NCI-H345 treated with DMSO at 0.1 percent for 48 hours (cell line): ENCODE results near the gene EXOC4.

ENCODE experiments used
- DNase-seq: peaks from one replicate; lab custom pipeline; 2025; ENCODE audit not compliant: unreplicated experiment; lab: John Stamatoyannopoulos, UW

Gene EXOC4

DNA sequence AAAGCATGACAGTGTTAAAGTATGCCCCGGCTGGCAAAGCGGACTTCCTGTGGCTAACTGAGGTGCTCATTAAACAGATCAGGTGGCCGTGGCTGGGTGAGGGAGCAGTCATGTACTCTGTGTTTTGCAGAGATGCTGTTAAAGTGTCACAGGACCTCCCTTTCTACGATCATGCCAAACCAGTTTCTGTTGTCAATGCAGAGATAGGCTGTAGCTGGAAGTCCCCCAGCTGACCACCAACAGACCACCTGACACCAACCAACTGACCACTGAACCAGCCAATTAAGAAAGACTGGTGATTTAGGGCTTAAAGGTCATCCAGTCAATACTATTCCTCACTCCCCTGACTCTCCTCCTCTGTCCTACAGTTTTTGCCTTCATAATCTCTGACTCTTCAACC lies 443.2 kb downstream of the EXOC4 start:
- DNase-seq, result no peak

DNA sequence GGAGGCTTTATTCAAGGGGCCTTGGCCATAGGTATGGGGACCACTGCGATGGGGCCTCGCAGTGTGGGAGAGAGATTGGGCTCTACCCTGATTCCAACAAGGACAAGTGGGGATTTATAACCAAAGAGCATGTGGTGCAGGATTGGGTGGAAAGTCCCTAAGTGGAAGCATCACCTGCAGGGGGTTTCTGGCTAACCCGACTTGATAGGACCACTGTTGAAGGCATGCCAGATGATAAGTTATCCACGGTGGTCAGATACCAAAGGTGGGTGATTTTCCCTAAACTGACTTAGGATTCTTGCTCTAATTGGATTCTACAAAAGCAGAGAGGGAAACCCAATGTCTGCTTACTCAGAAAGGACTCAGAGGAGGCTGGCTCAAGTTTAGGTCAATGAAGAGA lies 444.7 kb downstream of the EXOC4 start:
- DNase-seq, result no peak

DNA sequence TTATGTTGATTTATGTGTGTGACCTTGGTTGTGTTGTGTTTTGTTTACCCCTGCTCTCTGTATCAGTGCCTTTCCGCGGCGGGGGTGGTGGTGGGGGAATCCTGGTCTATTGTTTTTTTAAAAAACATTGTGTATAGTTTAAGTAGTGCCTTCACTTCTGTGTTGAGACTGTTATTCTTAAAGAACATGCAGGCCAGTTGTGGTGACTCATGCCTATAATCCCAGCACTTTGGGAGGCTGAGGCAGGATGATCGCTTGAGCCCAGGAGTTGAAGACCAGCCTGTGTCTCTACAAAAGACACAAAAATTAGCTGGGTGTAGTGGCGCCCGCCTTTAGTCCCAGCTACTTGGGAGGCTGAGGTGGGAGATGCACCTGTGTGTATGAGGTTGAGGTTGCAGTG lies 445.2 kb downstream of the EXOC4 start:
- no peak for DNase-seq

DNA sequence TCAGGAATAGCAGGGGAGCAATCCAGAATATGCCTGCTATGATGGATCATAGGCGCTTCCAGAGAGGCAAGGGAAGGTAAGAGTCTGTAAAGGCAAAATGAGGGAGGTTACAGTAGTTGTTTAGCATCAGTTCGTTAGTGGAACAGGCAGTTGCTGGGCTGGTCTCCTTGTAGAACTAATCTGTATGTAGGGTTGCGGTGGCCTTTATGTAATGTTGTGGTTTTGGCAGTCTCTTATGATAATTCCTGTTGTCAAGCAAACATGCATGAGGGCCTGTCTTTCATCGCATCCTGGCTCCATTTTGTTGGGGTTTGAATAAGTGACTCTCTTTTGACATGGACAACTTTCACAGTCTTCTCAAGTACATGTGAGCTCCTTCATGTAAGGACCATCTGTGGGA lies 446.5 kb downstream of the EXOC4 start:
- DNase-seq, result no peak

DNA sequence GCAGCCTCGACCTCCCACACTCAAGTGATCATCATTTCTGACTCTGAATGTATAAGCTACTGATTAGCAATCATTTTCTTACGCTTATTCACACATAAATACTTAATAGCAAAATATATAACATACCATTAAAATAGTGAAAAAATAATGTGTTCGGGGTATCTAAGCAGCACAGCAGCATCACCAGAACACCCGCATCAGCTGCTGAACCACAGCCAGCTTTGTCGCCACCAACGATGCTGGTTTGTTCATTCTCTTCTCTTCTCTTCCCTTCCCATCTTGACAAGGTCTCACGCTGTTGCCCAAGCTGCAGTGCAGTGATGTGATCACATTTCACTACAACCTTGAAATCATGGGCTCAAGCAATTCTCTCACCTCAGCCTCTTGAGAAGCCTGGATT lies 449.2 kb downstream of the EXOC4 start:
- no peak for DNase-seq

DNA sequence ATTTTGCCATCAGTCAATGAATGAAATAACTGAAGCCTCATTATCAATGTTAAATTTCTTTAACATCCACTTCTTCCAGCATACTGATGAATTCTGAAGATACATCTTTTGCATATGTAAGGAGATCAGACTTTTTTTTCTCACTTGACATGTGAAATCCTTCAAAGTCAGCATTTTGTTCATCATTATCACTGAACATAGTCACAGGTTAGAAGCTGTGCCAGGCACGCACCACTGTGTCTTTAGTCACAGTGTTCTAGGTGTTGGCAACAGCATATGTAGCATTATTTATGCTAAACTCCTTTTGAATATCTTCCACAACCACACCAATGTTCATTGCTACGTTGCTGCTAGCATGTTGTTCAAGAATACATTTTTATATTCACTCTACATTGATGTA lies 450.1 kb downstream of the EXOC4 start:
- no peak for DNase-seq

DNA sequence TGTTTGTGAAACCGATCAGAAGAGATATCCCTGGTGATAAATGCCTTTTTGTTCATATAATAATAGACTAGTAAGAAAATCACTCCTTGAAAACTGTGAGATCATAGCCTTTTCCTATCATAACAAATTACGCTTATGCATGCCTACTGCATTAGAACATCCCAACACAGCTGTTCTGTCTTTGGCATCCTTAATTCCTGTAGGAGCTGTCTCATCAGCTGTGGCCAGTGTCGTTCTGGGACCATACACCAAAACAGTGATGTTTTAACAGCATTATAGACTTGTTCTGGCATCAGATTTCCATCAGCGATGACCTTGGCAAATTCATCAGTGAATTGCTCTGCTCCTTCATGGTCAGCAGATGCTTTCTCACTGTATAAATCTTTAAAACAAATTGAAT lies 450.7 kb downstream of the EXOC4 start:
- DNase-seq, result no peak

DNA sequence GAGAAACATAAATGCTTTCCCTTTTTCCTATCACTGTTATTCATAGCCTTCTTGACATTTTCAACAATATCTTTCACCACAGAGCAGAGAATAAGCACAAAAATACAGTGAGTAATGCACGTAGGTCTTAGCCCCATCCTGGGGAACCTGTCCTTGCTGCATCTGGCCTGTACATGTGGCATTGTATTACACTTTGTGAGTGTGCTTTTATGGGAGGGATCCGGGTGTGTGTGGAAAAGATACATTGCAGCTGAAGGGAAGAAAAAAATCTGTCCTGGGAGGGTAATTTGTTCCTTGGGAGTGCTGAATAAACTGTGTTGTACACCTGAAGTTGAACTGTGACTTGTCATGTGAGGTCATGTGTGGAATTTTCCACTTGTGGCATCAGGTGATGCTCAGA lies 451.6 kb downstream of the EXOC4 start:
- no peak for DNase-seq

DNA sequence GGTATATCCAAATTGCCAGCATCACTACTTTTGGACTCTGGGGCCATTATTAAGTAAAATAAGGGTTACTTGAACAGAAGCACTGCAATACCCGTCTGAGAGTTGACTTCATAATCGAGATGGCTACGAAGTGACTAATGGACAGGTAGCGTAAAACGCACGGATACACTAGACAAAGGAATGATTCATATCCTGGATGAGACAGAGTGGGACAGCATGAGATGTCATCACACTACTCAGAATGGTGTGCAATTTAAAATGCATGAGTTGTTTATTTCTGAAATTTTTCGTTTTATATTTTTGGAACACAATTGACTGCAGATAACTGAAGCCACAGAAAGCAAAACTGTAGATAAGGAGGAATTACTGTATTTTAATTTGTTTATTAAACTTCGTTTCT lies 452.7 kb downstream of the EXOC4 start:
- no peak for DNase-seq

DNA sequence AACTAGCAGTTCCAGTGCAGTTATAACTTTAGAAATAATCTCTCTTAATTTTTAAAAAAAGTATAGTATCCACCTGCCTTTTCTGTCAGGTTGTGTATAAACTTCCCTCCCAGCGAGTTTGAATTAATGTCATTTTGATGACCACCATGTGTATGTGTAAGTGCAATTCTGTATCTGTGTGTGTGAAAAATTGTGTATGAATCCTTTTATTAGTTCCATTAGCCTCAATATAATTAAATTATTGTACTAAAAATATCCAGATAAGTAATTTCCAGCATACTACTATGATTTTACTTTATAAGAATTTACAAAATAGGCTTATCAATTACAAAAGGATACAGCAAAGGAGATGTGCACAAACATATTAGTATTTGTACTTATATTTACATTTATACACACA lies 453.1 kb downstream of the EXOC4 start:
- DNase-seq, result no peak

DNA sequence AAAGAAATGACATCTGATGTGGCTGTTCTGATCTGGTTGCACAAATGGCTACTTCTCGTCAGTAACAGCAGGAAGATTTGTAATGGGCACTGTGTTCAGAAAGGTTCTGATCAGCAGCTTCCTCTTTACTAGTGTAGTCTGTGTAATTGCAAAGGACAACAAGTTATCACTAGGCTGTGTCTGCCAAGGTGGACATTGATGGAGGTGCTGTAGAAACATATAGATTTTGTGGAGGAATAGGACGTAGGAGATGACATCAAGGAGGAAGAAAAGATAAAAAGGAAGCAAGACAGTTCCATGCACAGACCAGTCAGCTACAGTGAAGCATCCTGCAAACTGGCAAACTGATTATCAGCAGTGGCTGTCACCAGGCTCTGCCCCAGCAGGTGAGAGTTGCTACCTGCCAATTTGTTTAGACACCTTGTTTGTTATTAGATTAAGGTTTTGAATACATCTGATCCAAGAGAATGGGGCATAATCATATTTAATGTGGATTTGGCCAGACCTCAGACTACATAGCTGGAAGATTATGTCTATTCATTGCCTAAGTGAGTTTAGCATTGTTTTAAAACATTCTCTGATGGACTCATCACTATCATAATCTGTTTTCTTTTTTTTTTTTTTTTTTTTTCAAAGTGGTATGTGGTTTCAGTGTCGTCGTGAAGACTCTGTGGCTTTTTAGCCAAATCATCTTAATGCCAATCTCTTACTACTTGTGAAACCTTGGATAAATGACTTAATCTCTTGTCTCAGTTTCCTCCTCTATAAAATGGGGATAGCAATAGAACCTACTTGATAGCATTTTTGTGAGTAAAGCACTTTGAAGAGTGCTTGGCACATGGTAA lies 456.4 kb downstream of the EXOC4 start:
- DNase-seq, result no peak

DNA sequence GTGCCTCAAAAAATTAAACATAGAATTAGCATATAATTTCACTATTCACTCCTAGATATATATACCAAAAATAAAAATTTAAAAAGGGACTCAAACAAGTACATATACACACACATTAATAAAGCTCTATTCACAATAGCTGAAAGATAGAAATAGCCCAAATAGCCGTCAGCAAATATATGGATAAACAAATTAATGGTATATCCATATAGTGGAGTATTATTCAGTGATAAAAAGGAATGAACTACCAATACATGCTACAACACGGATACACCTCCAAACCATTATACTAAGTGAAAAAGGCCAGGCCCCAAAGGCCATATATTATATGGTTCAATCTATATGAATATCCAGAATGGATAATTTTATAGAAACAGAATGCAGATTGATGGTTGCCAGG lies 459.7 kb downstream of the EXOC4 start:
- no peak for DNase-seq

DNA sequence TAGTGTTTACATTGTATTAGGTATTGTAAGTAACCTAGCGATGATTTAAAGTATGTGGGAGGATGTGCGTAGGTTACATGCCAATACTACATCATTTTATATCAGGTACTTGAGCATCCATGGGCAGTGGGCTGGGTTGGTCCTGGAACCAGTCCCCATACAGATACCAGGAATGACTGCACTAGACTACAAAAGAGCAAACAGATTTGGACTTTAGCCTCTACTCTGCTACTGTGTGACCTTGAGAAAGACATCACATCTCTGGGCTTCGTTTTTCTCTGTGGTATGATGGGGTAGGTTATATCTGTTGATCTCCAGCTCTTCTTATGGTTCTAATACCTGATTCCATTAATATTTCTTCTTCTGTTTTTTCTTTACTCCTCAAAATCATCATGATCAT lies 461.8 kb downstream of the EXOC4 start:
- no peak for DNase-seq

DNA sequence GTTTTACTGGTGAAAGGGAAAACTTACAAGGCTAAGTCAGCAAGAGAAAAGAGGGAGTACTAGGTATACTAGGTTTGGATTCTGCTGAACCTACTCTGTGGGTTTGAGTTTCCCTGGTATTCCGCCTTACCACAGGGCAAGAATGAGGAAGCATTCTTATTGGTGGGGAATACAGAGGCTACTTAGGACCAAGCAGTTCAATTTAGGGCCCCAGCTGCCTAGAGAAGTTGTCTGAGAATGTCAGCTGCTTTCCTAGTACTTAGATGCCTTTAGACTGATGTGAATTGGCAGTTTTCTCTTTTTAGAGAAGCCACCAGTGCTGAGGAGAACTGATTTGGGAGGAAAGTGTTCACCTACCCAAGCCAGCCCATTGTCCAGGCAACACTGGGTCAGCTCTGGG lies 465.3 kb downstream of the EXOC4 start:
- no peak for DNase-seq

DNA sequence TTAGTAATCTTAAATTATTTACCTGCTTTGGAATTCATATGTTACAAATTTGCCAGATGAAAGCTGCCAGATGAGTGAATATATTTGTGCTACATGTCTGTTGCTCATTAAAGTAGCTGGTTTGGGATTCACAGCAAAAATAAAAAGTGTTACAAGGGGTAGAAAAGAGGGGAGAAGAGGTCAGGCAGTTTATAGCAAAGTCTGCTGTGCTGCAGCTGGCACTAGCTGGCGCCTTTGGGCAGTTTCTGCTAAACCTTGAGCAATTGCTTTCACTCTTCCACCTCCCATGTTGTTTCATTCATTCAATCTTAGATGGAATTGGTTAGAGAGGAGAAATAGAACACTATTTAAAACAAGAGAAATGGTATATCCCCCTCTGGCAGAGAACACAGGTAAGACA lies 470.2 kb downstream of the EXOC4 start:
- no peak for DNase-seq

DNA sequence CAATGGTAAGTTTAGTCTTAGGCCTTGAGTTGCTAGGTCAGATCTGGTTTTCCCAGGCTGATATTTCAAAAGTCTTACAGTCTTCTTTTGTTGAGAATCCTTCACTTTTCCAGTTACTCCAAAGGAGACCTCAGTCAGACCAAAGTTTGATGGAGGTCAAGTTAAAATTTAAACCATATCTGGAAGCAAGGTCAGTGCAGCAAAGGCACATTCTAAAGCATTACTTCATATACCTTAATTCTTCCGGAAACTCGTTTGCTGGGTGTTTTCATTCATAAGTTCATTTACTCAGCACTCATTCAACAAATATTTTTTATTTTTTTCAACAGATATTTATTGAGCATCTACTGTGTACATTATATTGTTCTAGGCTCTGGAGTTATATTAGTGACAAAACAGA lies 471.3 kb downstream of the EXOC4 start:
- DNase-seq, result no peak

DNA sequence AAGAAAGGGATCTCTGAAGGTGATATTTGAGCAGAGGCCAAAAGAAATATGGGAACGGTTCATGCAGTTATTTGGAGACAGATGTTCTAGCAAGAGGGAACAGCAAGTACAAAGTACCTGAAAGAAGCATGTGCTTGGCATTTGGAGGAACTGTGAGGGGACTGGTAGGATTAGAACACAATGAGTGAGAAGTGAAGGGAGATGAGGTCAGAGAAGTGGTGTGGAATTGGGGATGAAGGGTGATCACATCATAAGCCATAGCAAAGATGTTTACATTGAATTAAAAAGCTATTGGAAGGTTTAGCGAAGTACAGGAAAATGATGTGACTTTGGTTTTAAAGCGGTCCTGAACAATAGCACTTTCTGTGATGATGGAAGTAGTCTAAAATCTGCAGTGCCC lies 471.8 kb downstream of the EXOC4 start:
- DNase-seq, result no peak

DNA sequence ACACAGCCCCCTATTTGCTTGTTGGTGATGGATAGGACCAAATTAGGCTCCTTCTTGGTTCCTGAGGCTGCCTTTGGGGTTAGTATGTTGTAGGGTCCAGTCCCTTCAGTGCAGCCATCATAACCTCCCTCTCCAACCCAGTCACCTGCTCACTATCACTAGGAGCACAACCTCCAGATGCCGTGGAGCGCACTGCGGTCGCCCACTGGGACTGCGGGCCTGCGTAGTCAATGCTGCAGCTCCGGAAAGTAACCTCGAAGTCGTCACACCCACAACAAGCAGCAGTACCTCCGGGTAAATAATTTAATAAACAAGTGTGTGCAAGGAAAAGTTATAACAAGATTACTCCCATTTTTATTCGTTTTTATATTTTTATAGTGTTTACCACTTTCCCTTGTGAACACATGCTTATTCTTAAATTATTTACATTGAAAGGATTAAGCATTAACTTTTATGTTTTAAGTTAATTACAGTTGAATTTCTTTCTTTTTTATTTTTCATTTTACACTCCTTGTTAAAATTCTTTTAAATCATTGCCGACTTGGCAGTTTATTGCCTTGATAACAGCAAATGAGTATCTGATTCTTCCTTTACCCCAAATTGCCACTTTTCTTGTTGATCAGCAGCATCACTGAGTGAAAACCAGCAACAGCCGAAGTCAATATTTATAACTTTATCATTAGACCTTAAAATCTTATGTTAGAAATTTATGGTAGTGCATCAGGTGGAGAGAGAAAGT lies 474.8 kb downstream of the EXOC4 start:
- DNase-seq, result no peak

DNA sequence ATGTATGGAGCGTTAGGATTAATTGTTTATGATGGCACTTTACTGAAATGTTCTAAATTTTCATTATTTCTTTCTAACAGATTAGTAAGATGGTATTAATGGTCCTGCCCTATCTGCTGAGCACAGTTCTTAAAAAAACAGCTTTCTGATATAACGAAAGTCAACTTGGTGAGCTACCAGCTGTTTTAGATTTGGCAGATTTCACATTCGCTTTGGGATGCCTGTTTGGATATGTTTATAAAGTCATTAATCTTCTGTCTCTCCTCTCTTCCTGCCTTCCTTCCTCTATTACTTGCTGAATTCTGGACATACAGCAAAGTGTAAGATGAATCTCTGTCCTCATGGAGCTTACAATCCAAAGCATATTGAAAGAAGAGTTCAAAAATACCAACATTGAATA lies 477.5 kb downstream of the EXOC4 start:
- DNase-seq, result no peak

DNA sequence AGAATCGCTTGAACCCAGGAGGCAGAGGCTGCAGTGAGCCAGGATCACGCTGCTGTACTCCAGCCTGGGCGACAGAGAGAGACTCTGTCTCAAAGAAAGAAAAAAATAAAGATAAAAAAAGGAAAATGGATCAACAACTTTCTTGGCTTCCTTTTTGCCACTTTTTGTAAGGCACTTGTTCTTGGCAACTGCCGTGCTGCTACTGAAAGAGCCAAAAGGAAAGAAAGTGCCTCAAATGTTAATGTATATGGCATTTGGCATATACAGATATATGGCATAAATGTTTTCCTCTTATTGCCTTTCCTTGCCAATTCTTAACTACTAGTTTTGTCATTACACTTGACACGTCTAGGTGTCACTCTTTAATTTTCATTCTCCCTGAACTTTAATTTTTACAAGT lies 480.5 kb downstream of the EXOC4 start:
- DNase-seq, result no peak

DNA sequence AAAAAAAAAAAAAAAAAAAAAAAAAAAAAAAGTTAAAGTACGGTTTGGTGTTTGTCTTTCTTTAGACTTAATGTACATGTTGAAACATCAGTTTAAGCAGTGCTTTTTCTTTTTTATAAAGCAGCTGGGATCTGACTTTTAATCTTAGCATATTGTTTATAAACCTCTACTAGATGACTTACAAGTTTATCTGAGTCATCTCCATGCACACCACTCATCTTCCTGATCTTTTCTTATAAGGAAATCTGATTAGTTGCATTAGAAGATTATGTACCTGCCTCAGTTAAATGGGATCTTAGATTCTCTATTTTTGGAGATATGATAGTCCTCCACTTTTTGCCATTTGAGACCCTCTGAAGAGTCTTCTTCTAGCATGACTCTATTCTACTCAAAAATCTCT lies 482.3 kb downstream of the EXOC4 start:
- no peak for DNase-seq

DNA sequence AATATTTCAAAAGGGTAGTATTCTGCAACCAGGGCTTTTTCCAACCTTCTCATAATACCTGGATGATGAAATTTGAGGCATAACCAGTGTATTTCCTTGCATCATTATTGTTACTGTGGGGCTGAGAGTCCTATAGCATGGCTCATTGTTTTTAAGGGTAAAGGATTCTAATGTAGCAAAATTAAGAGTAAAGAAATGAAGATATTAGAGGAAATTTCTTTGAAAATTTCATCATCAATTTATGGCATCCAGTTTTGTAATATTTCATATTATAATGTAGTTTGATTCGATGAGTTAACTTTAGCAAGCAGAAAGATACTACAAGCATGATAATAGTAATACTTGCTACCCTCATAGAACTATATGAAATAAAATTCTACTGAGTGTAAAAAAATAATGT lies 486.9 kb downstream of the EXOC4 start:
- DNase-seq, result no peak

DNA sequence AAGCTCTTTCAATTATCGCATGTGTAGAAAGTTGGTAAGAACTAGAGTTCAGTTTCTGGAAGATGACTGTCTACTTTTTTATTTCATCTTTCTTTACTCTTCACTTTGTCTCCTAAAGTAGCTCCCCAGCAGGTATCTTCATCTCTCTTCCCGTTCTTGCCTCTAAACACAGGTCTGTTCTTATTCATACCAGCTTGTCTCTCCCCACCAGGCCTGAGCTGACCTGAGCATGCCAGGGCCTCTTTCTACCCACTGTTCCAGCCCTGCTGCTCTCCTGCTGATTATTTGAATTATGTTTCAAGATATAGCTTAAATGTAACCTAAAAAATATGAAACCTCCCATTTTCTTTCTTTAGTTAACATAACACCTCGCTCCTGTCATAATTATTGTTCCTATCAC lies 488.2 kb downstream of the EXOC4 start:
- no peak for DNase-seq
